Measurements from ENCODE around the gene C4orf50.

The C4orf50 gene

DNA sequence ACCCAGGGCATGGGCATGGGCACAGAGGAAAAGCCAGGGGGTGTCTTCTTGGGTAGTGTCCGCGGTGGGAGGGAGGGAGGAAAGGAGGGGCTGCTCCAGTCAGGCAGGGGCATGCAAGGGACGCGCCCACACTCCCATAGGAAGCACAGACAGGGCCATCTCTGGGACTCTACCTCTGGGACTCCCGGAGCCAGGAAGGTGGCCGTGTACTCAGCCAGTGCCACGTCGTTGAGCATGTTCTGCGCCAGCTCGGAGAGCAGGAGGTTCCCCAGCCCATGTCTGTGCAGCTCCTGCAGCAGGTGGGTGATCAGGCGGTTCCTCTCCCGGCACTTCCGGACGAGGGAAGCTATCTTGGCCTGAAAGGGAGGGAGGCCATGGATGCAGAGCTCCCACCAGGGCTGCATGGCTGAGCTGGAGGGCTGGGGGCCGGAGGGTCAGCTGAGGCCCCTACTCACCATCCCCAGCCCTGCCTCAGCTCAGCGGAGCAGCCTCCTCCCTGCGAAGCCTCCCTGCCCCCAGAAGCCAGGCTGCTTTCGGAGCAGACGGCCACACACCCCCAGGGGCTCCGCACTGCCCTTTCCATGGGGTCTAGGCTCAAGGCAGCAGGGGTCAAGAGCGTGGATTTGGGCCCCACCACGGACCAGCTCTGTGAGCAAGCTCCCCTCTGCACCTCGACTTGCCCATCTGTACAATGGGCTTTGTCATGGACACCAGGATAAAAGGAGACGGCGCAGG is 44.6 kb downstream of the C4orf50 start:
- FAIRE-seq (no peak), DNase-seq (ENCODE audit: insufficient read length, low spot score) (no peak)

DNA sequence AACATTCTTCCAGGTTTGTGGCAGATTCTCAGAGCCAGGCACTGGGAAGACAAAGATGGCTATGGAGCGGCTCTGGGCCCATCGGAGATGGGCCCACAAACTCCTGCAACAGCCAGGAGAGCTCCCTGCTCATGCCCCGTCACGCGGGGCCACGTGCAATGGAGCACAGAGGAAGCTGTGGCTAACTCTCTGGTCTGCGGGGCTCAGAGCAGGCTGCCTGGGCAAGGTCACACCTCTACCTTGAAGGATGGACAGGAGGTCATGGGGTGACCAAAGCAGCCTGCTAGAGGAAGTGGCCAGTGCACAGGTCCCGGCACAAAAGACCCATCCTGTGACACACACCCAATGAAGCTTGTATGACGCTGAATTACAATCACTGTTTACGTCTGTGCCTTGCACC is 45.2 kb downstream of the C4orf50 start:
- no peak for FAIRE-seq
- no peak for DNase-seq (ENCODE audit: insufficient read length, low spot score)

DNA sequence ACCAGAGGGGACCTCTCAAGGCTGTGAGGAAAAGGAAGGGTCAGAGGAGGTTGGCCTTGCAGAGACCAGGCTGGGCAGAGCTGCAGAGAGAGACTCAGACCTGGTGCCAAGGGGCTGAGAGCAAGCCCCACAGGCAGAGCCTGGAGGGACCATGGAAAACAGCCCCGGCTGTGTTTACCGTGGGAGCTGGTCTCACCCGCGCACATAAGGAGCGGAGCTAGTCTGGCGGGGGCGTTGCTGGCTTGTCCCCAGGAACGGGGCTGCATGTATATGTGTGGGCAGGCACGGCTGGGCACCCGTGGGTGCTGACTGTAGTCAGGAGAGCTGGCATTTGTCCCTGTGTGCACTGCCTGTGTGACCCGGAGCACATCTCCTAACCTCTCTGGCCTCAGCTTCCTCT is 45.7 kb downstream of the C4orf50 start:
- no peak for DNase-seq (ENCODE audit: insufficient read length, low spot score)
- no peak for FAIRE-seq

DNA sequence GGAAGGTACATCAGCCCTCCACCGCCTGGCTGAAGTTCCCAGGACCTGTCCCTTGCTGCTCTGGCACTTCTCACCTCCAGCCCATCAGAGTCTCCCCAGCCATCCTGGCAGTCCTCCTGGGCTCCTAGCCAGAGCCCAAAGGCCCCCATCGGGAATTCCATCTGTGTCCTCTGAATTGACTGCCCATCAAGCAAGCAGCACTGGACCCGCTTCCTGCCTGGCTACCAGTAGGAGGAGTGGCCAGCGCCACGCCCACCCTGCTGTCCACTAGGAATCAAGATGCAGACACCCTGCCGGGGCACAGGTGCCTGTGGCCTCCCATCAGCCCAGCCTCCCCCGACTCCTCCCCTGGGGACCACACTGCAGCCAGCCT is 47.2 kb downstream of the C4orf50 start:
- DNase-seq (ENCODE audit: insufficient read length, low spot score): no peak
- no peak for FAIRE-seq

DNA sequence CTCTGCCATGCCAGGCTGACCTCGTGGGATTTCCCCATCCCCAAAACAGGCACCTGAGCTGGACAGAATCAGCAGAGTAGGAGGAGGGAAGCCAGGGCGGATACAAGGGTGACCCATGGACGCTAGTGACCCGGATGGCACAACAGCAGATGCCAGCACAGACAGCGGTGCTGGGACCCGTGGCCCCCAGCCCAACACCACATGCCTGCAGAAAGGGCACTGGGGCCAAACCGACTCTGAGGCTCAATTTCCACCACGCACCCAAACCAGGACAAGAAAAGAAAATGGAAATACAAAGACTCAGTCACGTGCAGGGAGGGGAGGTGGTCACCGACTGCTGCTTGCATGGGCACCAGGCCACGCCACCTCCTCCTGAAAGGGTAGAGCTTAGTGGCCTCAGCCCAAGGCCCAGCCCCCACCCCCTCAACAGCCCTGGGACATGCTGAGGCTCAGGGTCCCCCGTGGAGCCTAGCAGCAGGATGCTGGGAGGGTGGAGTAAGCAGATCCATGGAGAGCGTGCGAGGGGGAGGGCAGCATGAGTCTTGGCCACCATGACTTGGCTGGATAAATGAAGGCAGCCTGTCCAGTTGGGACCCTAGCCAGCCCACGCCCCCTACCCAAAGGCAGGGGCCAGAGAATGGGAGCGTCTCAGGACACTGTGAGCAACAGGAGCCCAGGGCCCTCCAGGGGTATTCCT is 47.7 kb downstream of the C4orf50 start:
- DNase-seq (ENCODE audit: insufficient read length, low spot score): no peak
- no peak for FAIRE-seq

DNA sequence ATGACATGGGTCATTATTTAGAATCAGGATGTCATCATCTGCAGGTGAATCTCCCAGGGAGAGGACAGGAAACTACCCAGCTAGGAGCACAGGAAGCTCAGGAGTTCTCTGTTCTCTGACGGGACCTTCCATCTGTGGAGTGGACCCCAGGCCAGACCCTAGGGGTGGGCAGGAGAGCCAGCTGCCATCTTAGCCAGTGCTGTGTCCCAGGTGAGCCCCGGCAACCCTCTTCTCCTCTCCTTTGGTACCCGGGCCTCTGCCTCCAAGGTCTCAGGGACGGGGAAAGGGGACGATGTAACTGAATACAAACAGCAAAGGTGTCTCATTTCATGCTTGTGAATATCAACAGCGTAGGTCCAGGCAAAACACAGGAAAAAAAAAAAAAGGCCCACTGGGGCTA is 48.5 kb downstream of the C4orf50 start:
- FAIRE-seq (no peak), DNase-seq (ENCODE audit: insufficient read length, low spot score) (no peak)

DNA sequence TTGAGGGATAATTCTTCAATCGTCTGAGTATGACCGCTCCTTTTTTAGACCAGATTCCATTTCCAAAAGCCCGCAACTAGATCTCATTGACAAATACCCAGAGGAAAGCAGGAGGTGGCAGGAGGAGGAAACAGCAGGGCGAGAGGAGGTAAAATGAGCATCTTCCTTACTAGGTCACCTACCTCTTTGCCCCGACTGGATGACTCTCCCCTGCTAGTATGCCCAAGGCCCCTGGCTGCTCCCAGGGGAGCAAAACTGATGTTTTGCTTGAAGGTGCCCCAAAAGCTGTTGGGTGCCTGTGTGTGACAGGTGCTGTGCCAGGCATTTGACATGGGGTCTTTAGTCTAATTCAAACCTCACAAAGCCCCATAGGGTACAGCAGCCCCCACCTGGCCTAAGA is 48.9 kb downstream of the C4orf50 start:
- no peak for DNase-seq (ENCODE audit: insufficient read length, low spot score)
- no peak for FAIRE-seq

DNA sequence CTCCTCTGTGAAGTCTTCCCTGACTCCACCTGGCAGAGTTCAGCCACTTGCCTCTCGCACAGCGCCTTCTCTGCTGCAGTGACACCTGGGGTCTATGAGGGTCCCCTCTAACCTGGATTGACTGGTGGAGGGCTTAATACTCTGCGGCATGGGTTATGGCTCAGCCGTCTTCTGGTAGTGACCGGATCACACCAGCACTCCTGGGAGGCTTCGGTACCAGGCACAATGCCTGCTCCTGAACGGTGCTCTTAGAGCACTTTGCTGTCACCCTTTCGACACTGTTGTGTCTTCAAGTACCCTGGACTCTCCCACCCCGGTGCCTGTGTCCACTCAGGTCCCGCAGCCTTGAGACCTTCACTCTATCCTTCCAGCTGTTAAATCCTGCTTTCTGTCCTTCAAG is 50.0 kb downstream of the C4orf50 start:
- no peak for FAIRE-seq
- no peak for DNase-seq (ENCODE audit: insufficient read length, low spot score)

DNA sequence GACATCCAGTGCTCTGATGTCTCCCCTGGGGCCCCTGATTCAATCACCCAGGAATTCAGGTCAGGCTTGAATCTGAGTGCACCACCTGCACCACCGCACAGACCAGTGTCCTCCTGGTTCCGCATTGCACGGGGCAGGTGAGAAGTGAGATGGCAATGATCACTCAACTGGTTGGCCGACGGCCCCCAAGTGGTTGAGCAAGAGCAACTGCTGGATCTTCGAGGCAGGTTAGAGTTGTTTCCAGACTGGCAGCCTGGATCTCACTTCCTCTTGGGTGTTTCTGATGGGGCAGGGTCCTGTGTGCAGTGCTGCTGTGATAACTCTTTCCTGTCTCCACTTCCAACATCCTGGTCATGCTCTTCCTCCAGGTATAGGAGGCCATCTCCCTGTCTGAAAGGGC is 50.4 kb downstream of the C4orf50 start:
- FAIRE-seq: no peak
- no peak for DNase-seq (ENCODE audit: insufficient read length, low spot score)

DNA sequence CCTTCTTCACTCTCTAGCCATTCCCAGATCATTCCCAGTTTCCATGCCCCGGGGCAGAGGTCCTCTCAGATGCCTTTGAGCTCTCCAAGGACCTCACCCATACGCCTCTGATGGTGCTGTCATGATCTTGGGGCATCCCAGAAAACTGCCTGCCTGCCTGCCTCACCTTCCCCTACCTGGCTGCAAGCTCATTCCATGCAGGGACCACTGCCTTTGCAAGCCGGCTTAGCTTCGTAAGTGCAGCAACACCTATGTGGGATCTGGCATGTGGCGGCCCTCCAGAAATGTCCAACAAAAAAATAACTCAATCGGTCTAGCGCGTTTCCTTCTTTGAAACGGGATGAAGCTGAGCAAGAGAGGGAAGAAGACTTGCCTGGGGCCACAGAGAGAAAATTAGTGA is 53.0 kb downstream of the C4orf50 start:
- DNase-seq (ENCODE audit: insufficient read length, low spot score) (no peak), FAIRE-seq (no peak)

DNA sequence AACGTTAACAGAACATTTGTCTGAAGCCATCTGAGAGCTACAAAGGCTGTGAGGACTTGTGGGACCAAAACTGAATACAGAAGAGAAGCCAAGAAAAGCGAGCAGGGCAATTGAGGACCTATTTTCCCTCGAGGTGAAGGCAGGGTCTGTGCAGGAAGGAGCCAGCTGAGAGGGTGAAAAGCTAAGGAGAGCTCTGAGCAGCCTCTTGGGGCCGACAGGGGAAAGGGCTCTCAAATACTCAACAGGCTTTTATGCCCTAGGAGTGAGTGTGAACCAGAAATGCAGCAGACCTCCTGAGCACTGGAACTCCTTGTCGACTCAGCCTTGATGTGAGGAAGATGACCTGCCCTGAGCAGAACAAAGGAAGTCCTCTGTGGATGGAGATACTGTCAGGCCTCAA is 54.2 kb downstream of the C4orf50 start:
- FAIRE-seq (no peak), DNase-seq (ENCODE audit: insufficient read length, low spot score) (no peak)

DNA sequence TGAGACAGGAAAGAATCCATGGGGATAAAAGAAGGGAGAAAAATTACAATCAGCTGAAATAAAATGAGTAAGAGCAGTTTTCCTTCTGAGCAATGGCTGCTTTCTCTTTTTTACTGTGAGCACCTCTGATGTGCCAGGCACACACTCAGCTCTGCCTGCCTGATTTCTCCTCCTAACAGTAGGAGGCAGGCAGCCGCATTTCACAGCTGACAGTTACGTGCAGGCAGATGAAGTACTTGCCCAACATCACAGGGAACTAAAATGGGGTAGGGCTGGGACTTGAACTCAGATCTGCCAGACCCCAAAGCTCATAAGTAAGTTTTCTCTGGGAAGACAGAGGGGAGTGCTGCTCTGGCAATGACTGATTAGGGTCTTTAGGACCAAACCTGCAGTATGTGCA is 54.6 kb downstream of the C4orf50 start:
- FAIRE-seq: no peak

DNA sequence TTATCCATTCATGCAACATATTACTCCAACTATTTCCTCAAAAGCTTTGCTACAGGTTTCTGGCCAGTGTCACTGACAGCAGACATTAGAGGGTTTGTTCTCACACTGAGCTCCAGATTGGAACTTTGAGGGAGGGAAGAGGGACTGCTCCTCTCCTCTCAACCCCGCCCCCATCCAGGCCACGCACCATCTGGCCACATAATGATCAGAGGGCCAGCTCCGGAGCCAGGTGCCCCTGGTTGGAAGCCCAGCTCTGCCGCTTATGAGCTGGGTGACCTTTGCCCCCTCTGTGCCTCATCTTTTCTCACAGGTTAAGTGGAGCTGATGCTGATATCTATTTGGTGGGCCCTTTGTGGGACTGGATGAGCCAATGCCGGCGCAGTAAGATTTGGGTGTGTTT is 55.8 kb downstream of the C4orf50 start:
- no peak for DNase-seq (ENCODE audit: insufficient read length, low spot score)
- no peak for FAIRE-seq

More for the DNA sequence above, 54.6 kb downstream of the C4orf50 start:
- DNase-seq (ENCODE audit: insufficient read length, low spot score): no peak

DNA sequence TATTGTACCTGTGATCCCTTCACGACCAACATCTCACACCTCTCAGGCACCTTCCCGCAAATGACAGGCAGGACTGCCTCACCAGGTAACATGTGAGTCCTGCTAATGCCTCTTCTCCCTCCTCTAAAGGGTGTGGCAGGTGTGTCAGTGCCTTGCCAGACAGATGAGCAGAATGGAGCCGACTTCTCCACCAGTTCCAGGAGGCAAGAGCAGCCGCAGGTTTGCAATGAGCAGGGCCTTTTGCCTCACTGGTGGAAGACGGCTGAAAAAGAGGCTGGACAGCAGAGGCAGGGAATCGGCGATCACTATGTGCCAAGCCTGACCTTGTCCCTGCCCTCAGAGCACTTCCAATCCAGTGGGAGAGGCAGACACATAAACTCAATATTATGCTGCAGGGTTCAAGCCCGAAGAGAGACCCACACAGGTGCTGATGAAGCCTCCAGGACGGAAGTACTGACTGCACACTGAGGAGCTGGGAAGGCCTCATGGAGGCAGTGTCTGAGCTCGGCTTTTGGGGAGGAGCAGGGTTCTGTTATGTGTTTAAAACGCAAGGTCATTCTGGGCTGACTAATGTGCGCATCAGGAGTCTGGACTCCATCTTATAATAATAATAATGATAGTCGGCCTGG is 57.9 kb downstream of the C4orf50 start:
- FAIRE-seq (no peak), DNase-seq (ENCODE audit: insufficient read length, low spot score) (no peak)

DNA sequence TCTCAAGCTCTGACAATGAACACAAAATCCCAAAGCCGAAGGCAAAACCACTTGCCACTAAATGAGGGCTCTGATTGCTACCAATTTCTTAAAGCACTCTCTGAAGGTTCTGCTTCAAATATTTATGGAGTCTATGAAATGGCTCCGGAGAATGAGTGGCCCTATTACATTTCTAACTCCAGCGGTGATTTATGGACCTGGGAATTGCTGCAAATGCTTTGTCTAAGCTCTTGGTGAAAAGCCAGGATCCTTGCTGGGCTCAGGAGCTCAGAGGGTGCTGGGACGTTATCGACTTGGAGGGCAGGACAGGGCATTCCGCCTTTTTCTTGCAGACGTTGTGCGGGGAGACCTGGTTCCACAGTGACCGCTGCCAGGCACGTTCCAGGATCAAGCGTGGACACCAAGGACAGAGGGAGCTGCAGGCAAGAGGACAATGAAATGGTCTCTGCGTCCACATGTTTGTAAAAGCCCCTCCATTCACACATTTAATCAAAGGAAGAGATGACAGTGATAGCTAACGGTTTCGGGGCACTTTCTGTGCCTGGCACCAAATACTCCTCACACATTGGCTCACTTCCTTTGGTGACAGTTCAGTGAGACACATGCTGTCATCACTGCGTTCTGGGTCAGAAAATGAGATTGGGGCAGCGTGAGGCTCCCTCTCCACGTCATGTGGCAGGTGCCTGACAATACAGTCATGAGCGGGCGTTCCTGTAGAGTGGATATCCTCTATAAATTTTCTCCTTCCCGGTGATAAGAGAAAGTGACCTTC is 58.8 kb downstream of the C4orf50 start:
- FAIRE-seq: no peak

DNA sequence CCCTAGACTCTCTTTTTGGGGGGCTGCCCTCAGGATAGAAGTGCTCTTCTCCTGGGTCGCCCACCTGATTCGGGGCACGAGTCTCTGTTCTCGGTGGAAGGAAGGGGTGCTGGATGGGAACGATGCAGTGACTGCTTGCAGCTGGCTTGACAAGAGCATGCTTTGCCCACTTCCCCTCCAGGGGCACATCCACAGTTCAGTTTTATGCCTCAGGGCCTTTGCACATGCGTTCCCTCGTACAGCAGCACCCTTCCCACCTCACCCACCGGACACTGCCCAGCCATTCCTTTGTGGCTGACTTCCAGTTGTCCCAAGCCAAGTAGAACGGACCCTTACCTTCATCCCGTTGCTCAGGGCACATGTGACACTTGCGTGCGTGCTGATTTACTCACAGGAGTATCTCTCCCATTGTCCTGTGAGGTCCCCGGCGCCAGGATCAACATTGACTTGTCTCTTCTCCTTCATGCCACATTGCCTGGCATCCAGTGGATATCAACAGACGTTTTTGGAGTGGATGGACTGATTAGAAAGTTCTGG is 60.0 kb downstream of the C4orf50 start:
- FAIRE-seq: no peak
- no peak for DNase-seq (ENCODE audit: insufficient read length, low spot score)

More for the DNA sequence above, 58.8 kb downstream of the C4orf50 start:
- no peak for DNase-seq (ENCODE audit: insufficient read length, low spot score)

DNA sequence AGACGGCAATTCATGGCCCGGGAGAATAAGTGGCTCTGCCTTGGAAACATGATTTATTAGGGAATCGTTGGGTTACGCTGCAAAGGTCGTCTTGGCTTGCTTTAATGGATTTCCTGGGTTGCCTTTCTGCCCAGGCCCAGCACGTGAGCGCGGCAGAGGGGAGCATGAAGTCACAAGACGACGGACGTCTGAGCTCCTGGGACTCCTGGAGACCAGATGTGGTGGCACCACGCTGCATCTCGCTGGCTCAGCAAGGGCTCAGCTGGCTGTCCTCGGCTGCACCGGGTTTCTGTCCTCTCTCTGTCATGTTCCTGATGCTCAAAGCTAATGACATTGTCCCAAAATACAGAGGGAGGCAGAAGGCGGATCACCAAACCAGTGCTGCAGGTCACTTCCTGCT is 61.2 kb downstream of the C4orf50 start:
- no peak for DNase-seq (ENCODE audit: insufficient read length, low spot score)

DNA sequence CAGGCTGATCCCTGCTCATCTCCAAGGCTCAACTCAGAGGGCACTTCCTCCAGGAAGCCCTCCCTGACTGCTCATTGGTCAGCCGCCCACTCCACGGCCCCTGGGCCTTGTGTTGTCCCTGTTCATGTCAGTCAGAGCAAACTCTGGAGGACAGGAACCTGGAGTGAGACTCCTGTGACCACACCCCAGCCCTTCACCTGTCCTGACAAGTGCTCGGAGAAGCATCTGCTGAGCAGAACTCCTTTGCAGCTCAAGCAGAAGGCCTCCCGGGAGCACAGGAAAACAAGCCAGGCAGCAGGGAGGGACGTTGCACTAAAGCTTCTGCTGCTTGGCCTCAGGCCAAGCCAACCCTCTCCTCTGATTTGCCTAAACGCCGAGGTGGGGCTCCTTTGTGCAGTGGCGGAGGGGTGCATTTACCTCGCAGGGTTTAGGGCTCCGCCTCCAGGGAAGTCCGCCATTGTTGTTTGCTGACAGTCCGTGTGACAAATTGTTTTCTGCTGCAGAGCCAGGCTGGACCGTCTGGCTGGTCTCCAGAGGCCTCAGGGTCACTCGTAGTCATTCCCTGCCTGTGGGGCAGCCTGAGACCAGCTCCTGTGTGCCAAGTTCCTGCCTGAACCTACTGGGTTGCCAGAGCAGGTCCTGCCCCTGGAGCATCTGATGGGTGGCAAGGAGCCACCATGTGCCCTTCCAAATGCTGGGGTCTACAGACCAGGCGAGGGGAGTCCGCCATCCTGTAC is 61.8 kb downstream of the C4orf50 start:
- no peak for DNase-seq (ENCODE audit: insufficient read length, low spot score)
- no peak for FAIRE-seq

More for the DNA sequence above, 61.2 kb downstream of the C4orf50 start:
- no peak for FAIRE-seq

DNA sequence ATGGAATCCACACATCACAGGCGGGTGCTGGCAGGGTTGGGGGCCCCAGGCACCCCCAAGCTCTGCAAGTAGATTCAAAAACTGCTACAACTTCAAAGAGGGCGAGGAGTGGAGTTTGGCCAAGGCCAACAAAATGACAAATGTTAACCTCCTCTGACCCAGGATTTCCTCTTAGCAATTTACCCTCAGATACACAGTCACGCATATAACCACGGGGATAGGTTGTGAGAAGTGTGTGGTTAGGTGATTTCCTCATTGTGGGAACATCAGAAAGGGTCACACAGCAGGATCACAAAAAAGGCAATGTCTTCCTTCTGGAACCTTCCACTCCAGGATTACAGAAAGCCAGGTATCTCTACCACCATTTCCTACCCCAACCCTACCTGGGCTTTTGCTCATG is 62.4 kb downstream of the C4orf50 start:
- FAIRE-seq: no peak

DNA sequence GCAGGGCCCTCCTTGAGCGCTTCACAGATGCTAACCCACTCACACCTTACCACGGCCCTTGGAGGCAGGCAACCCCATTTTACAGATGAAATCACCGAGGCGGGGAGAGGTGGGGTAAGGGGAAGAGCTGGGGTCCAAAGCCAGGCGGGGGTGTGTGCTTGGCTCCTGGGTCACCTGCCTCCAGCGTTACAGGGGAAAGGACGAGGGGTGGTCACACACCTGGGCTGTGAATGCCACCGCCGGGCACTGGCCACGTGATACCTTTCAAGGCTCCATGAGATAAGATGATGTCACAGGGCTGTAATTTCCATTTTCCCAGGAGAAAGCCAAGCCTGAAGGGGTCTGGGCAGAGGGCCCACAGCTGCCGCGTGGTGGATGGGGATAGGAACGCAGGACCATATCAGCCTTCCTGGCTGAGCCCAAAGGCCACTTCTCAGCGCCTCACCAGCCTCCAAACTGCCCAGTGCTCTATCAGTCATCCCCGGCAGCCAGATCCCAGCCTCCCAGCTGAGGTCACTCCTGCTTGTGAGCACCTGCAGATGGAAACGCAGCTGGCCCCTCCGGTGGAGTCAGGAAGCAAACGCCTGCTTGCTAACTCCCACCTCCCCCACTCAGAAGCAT is 62.9 kb downstream of the C4orf50 start:
- no peak for DNase-seq (ENCODE audit: insufficient read length, low spot score)

More for the DNA sequence above, 62.4 kb downstream of the C4orf50 start:
- DNase-seq (ENCODE audit: insufficient read length, low spot score): no peak

More for the DNA sequence above, 62.9 kb downstream of the C4orf50 start:
- FAIRE-seq: no peak

Measured in HTR-8/SVneo (cell line).